ENCODE results near the gene SLIT3.

GRCh38 chr5:169300468-169301385 is at the start of gene SLIT3:
- TF ChIP-seq POLR2A (IDR thresholded peaks at IDR 0.05) (no peak), CTCF (IDR thresholded peaks at IDR 0.05) (no peak)

Data from Peyer's patch (tissue), 4 donors.